Keratinocyte (primary cell): Measurements from ENCODE around the gene MRPL28. TPM values are rescaled to one million over a fixed set of nuclear protein-coding genes. Genes with fewer than 3 reads are reported as not detected.
"Not testable (repeated sequence)": the region's sequence is repeated elsewhere in the genome, so short reads cannot be mapped to it uniquely, and the experiment has no call there.

Experiments
- DNase-seq: peaks from one replicate; pipeline ENCODE4 v3.0.0-alpha.2; 2011; ENCODE audit warnings: low read depth, missing footprints, low spot score
- FAIRE-seq: peaks from 2 replicates; lab custom pipeline; 2011; peaks lifted over from hg19 to GRCh38; lab: Jason Lieb, UNC
- H2AFZ ChIP-seq: 2 replicates; pipeline ENCODE4 v1.6.0; 2012; ENCODE audit warnings: low read length, control low read depth, inconsistent platforms; ENCODE audit not compliant: control insufficient read depth
- H3K27ac ChIP-seq: 2 replicates; pipeline ENCODE4 v1.5.1; 2011; ENCODE audit warnings: low read length; ENCODE audit not compliant: control insufficient read depth, insufficient read depth
- H3K27me3 ChIP-seq: 3 replicates; pipeline ENCODE4 v1.6.0; 2011; ENCODE audit warnings: low read length; ENCODE audit not compliant: control insufficient read depth, insufficient read depth; ENCODE audit errors: extremely low read depth
- H3K36me3 ChIP-seq, 2 experiments: 2 replicates in 1 of 2; 3 replicates in 1 of 2; pipeline ENCODE4 v1.5.1; 2011; ENCODE audit warnings: low read length in 2 of 2, mild to moderate bottlenecking in 1 of 2; ENCODE audit not compliant: control insufficient read depth in 2 of 2, insufficient read depth in 2 of 2; ENCODE audit errors: extremely low read depth in 1 of 2
- H3K4me1 ChIP-seq: 3 replicates; pipeline ENCODE4 v1.5.1; 2011; ENCODE audit warnings: low read length; ENCODE audit not compliant: control insufficient read depth, insufficient read depth; ENCODE audit errors: extremely low read depth
- H3K4me2 ChIP-seq: 3 replicates; pipeline ENCODE4 v1.6.0; 2011; ENCODE audit warnings: low read depth, low read length; ENCODE audit not compliant: control insufficient read depth, insufficient read depth; ENCODE audit errors: extremely low read depth
- H3K4me3 ChIP-seq, 3 experiments: fragments of 200-600 bp in 1 of 3; sonication (generic) in 1 of 3; 2 replicates in 2 of 3; 3 replicates in 1 of 3; pipeline ENCODE4 v1.5.1; 2011 to 2016; ENCODE audit warnings: low read length in 3 of 3, mild to moderate bottlenecking in 3 of 3, control low read depth in 2 of 3, inconsistent platforms in 1 of 3, low read depth in 1 of 3, mixed read lengths in 1 of 3, mixed run types in 1 of 3, moderate library complexity in 1 of 3; ENCODE audit not compliant: control insufficient read depth in 2 of 3, insufficient read depth in 2 of 3; ENCODE audit errors: extremely low read depth in 1 of 3
- H3K79me2 ChIP-seq: 2 replicates; pipeline ENCODE4 v1.6.0; 2012; ENCODE audit warnings: low read length; ENCODE audit not compliant: control insufficient read depth, insufficient read depth
- H3K9ac ChIP-seq: 3 replicates; pipeline ENCODE4 v1.6.0; 2011; ENCODE audit warnings: low read length; ENCODE audit not compliant: control insufficient read depth, insufficient read depth; ENCODE audit errors: extremely low read depth
- H3K9me1 ChIP-seq: 3 replicates; pipeline ENCODE4 v1.6.0; 2011; ENCODE audit warnings: low read length; ENCODE audit not compliant: control insufficient read depth, insufficient read depth; ENCODE audit errors: extremely low read depth
- H3K9me3 ChIP-seq: 2 replicates; pipeline ENCODE4 v1.5.1; 2012; ENCODE audit warnings: low read depth, low read length; ENCODE audit not compliant: control insufficient read depth
- H4K20me1 ChIP-seq: 3 replicates; pipeline ENCODE4 v1.6.0; 2011; ENCODE audit warnings: low read length; ENCODE audit not compliant: control insufficient read depth, insufficient read depth; ENCODE audit errors: extremely low read depth
- CTCF ChIP-seq, 3 experiments: IDR thresholded peaks in 1 of 3; conservative IDR thresholded peaks in 1 of 3; optimal IDR thresholded peaks in 1 of 3; 2 replicates in 2 of 3; 3 replicates in 1 of 3; pipeline versions ENCODE3 to v1.5.1; 2011; ENCODE audit warnings: low read length in 3 of 3, mild to moderate bottlenecking in 3 of 3, moderate library complexity in 2 of 3, control low read depth in 1 of 3, inconsistent platforms in 1 of 3; ENCODE audit not compliant: insufficient read depth in 2 of 3; ENCODE audit errors: extremely low read depth in 1 of 3
- EZH2 ChIP-seq: IDR thresholded peaks from one replicate; pipeline ENCODE4 v1.6.1; 2012; ENCODE audit warnings: inconsistent platforms, mild to moderate bottlenecking, low read length, moderate library complexity
- dilution Hi-C: fragments of 300-500 bp; cut with MboI; formaldehyde crosslinking; loops from one replicate; pipeline ENCODE4 v1.7.0; 2020; ENCODE audit warnings: low sequenced_read_pairs; ENCODE audit not compliant: extremely low pct_ligation_motif_present
- polyA plus RNA-seq, 5 experiments: library from polyadenylated mRNA; depleted of rRNA in 3 of 5; stranded (reverse) in 3 of 5; stranded (forward) in 1 of 5; unstranded in 1 of 5; fragments of >200 nt; gene quantifications; 1 replicate in 1 of 5; 2 replicates in 3 of 5; 3 replicates in 1 of 5; pipeline versions ENCODE4 v1.2.1 to v1.2.3, GENCODE V29; 2011 to 2012; ENCODE audit warnings: missing spikeins in 2 of 5, low read depth in 1 of 5, low replicate concordance in 1 of 5

The MRPL28 gene
- polyA plus RNA-seq, 1 donor (not counting 4 experiments of a cell fraction or from before 2014, with no cell fraction given): 115 TPM

GRCh38 chr16:342455-343213 is 27.7 kb downstream of the MRPL28 start:
- DNase-seq (no peak), FAIRE-seq (no peak)
- dilution Hi-C loops: no loop called here
- Histone ChIP-seq H3K9me3 (no peaks in the 10 kb centered on the region), H3K27me3 (no peaks in the 10 kb centered on the region), H3K79me2 (peaks cover 92% of the 10 kb centered on the region), H3K36me3 (peaks cover 14 to 22% of the 10 kb centered on the region in 2 experiments), H3K4me2 (no peak overlapping the region), H4K20me1 (peaks cover 17% of the 10 kb centered on the region), H3K4me1 (peaks cover 12% of the 10 kb centered on the region), H3K9me1 (peaks cover 7% of the 10 kb centered on the region), H3K9ac (no peak overlapping the region), H3K4me3 (no peak overlapping the region), H2AFZ (no peak overlapping the region), H3K27ac (no peak overlapping the region)
- no peak for TF ChIP-seq EZH2
- no peak for TF ChIP-seq CTCF (optimal IDR thresholded peaks at IDR 0.05 in 1 of 3, IDR thresholded peaks at IDR 0.05 in 1 of 3, conservative IDR thresholded peaks at IDR 0.05 in 1 of 3; ENCODE audit: extremely low read depth in 1 of 3, insufficient read depth in 2 of 3, low read length in 3 of 3)

- peaks cover 91% of the 10 kb centered on the region for H3K79me2 ChIP-seq
Measured at GRCh38 chr16:341974-342336, 28.4 kb downstream of the MRPL28 start.

GRCh38 chr16:341095-341973 is 29.0 kb downstream of the MRPL28 start:
- H3K4me1 ChIP-seq, dilution Hi-C loops, H2AFZ ChIP-seq, H3K27ac ChIP-seq, H3K9me3 ChIP-seq, H3K9me1 ChIP-seq, FAIRE-seq, H3K4me2 ChIP-seq, H3K27me3 ChIP-seq, H3K9ac ChIP-seq, H3K4me3 ChIP-seq, DNase-seq: not testable (repeated sequence)
- H3K36me3 ChIP-seq: peaks cover 11 to 14% of the 10 kb centered on the region in 2 experiments
- peaks cover 19% of the 10 kb centered on the region for H4K20me1 ChIP-seq
- H3K79me2 ChIP-seq: peaks cover 90% of the 10 kb centered on the region

More at GRCh38 chr16:341974-342336, 28.4 kb downstream of the MRPL28 start:
- H3K9ac ChIP-seq, H3K27ac ChIP-seq, H3K4me2 ChIP-seq, H3K4me3 ChIP-seq, DNase-seq, dilution Hi-C loops, H3K9me3 ChIP-seq, H3K9me1 ChIP-seq, FAIRE-seq, H3K27me3 ChIP-seq, H2AFZ ChIP-seq: not testable (repeated sequence)
- Histone ChIP-seq H3K4me1 (peaks cover 12% of the 10 kb centered on the region), H3K36me3 (peaks cover 12 to 18% of the 10 kb centered on the region in 2 experiments), H4K20me1 (peaks cover 19% of the 10 kb centered on the region)
